ENCODE measurements around the gene RABL3.

The RABL3 gene

DNA sequence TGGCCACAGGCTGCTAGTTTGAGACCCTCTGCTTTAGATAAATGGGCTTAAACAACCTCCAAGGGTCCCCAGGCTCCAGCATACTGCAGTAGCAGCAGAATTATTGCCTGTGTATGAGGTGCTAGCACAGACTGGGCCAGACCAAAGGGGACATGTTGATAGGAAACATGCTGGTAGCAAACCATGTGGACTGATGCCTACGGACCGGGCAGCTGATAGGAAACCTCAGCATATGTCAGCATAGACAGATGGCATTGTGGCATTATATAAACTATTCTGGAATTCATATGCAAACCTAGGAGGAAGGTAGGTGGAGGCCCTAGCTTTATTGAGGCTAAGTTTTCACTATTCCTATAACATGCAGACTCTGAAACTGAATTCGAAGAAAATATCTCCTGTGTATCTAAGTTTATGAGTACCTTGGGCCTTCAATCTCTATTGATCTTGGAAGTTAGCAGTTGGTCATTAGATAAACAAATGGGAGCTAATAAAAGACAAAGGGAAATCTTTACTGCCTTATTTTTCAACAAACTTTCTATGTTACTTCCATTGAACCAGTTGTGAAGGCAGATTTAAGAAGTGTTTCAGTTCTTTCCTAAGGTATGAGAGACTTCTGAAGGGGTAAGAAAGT is 58.5 kb downstream of the RABL3 start:
- Histone ChIP-seq H3K4me3 (replicated peaks; ENCODE audit: insufficient read depth, low read length) (no peak overlapping the region), H3K27me3 (ENCODE audit: insufficient read depth, poor library complexity, severe bottlenecking) (no peaks in the 10 kb centered on the region), H3K27ac (replicated peaks) (no peak overlapping the region)
- no peak for DNase-seq (ENCODE audit: low read depth in 1 of 2, low spot score in 1 of 2)
- no peak for TF ChIP-seq POLR2AphosphoS5 (IDR thresholded peaks at IDR 0.05; ENCODE audit: low read depth)
- TF ChIP-seq REST (IDR thresholded peaks at IDR 0.05; ENCODE audit: insufficient replicate concordance, low read depth): no peak
- TF ChIP-seq SPI1 (IDR thresholded peaks at IDR 0.05; ENCODE audit: borderline replicate concordance, low read depth): no peak
- TF ChIP-seq, protein P1, sequence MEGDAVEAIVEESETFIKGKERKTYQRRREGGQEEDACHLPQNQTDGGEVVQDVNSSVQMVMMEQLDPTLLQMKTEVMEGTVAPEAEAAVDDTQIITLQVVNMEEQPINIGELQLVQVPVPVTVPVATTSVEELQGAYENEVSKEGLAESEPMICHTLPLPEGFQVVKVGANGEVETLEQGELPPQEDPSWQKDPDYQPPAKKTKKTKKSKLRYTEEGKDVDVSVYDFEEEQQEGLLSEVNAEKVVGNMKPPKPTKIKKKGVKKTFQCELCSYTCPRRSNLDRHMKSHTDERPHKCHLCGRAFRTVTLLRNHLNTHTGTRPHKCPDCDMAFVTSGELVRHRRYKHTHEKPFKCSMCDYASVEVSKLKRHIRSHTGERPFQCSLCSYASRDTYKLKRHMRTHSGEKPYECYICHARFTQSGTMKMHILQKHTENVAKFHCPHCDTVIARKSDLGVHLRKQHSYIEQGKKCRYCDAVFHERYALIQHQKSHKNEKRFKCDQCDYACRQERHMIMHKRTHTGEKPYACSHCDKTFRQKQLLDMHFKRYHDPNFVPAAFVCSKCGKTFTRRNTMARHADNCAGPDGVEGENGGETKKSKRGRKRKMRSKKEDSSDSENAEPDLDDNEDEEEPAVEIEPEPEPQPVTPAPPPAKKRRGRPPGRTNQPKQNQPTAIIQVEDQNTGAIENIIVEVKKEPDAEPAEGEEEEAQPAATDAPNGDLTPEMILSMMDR (IDR thresholded peaks at IDR 0.05; ENCODE audit: insufficient read depth, low read length): no peak
- TF ChIP-seq GABPA (IDR thresholded peaks at IDR 0.05; ENCODE audit: low read depth): no peak

DNA sequence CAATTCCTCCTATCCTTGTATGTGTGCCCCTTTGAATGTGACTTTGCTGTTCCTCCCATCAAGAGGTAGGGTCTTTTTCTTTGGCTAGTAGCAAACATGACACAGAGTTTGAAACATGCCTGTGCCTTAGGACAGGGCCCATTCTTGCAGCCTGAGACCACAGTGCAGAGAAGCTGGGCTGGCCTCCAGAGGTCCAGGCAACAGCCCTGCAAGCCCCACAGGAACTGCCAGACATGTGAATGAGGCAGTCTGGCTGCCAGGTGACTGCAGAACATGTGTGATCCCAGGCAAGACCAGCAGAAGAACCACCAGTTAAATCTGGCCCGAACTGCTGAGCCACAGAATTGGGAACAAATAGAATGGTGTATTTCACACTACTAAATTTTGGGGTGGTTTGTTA is 59.1 kb downstream of the RABL3 start:
- H3K4me3 ChIP-seq (replicated peaks; ENCODE audit: insufficient read depth, low read length): no peak overlapping the region
- H3K27me3 ChIP-seq (ENCODE audit: insufficient read depth, poor library complexity, severe bottlenecking): no peaks in the 10 kb centered on the region
- no peak for DNase-seq (ENCODE audit: low read depth in 1 of 2, low spot score in 1 of 2)
- H3K27ac ChIP-seq (replicated peaks): no peak overlapping the region
- TF ChIP-seq, protein P1 (IDR thresholded peaks at IDR 0.05; ENCODE audit: insufficient read depth, low read length): no peak
- TF ChIP-seq SPI1 (IDR thresholded peaks at IDR 0.05; ENCODE audit: borderline replicate concordance, low read depth): no peak
- TF ChIP-seq POLR2AphosphoS5 (IDR thresholded peaks at IDR 0.05; ENCODE audit: low read depth): no peak

DNA sequence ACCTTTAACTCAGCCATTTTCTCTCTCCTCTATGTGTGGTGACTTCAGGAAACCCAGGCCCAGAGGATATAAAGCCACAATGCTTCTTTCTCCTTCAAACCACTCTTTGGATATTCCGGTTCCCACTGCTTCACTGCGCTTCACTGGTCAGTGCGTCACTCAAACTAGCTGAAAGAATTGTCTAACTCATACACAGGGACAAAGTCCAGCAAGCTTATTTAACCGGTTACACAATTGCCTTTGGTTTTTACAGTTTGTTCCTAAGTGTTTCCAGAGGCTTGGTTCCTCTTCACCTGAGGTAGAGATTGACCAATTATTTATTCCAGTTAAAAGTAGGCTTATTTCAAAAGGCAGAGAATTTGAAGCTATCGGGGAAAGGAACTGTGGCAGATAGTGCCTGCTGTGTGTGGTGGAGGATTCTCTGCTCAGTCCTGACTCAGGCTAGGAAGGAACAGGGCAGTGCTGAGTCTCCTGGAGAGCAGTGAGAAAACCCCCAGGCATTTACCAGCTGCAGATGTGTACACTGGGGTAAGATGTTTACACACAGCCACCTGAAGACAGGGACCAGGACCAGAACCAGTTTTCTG is 60.1 kb downstream of the RABL3 start, which contains the start of gene HGD:
TSS of gene HGD (minus strand) at position 145 of the 587 bp plus-strand sequence. CDS start at position 17, 128 bp downstream.
- Histone ChIP-seq H3K27ac (replicated peaks) (no peak within 1 kb of the TSS), H3K4me3 (replicated peaks; ENCODE audit: insufficient read depth, low read length) (no peak within 1 kb of the TSS), H3K27me3 (ENCODE audit: insufficient read depth, poor library complexity, severe bottlenecking) (no peaks in the 10 kb centered on the region)
- no peak for TF ChIP-seq SPI1 (IDR thresholded peaks at IDR 0.05; ENCODE audit: borderline replicate concordance, low read depth)
- no peak for DNase-seq (ENCODE audit: low read depth in 1 of 2, low spot score in 1 of 2)

DNA sequence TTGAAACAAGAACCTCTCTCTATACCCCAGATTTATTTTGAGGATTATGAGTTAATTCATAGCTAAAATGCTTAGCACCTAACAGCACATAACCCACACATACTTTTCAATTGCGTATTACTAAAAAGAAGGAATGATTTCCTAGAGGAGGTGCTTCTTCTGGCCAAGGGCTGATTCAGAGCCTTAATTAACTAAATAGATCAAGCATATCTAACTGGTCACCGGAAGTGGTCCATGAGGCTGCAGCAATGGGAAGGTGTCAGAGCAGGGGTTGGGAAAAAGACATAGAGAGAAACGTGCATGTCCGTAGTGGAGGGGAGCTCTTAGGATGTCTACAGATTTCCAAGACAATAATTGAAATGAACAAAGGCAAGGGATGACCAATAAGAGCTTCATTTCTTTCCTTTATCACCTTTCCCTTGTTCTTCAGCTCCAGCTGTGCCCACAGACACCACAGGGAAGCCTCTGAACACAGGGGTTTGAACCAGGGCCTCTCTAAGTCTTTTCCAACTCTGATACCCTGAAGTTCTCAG is 60.7 kb downstream of the RABL3 start:
- TF ChIP-seq, protein P1 (IDR thresholded peaks at IDR 0.05; ENCODE audit: insufficient read depth, low read length): no peak
- TF ChIP-seq POLR2AphosphoS5 (IDR thresholded peaks at IDR 0.05; ENCODE audit: low read depth) (no peak), GABPA (IDR thresholded peaks at IDR 0.05; ENCODE audit: low read depth) (no peak), REST (IDR thresholded peaks at IDR 0.05; ENCODE audit: insufficient replicate concordance, low read depth) (no peak), SPI1 (IDR thresholded peaks at IDR 0.05; ENCODE audit: borderline replicate concordance, low read depth) (no peak)
- no peak for DNase-seq (ENCODE audit: low read depth in 1 of 2, low spot score in 1 of 2)
- Histone ChIP-seq H3K27ac (replicated peaks) (no peak overlapping the region), H3K27me3 (ENCODE audit: insufficient read depth, poor library complexity, severe bottlenecking) (no peaks in the 10 kb centered on the region), H3K4me3 (replicated peaks; ENCODE audit: insufficient read depth, low read length) (no peak overlapping the region)

Data from HL-60 (cell line).